NT2/D1 (cell line): Measurements from ENCODE around the gene PIGU.

Source experiments
- DNase-seq: peaks from one replicate; pipeline ENCODE4 v3.0.0-alpha.2; 2011; ENCODE audit warnings: low read depth, low spot score
- H3K27me3 ChIP-seq: 2 replicates; pipeline ENCODE4 v1.6.0; 2011; ENCODE audit warnings: mild to moderate bottlenecking; ENCODE audit not compliant: insufficient read length, insufficient read depth
- H3K36me3 ChIP-seq: 2 replicates; pipeline ENCODE4 v1.6.1; 2011; ENCODE audit warnings: mild to moderate bottlenecking, low read length, mixed read lengths; ENCODE audit not compliant: insufficient read depth, insufficient read length
- H3K4me1 ChIP-seq: 2 replicates; pipeline ENCODE4 v1.5.1; 2011; ENCODE audit not compliant: insufficient read depth, insufficient read length
- H3K4me3 ChIP-seq: 2 replicates; pipeline ENCODE4 v1.5.1; 2011; ENCODE audit warnings: low read depth; ENCODE audit not compliant: insufficient read length
- H3K9ac ChIP-seq: 2 replicates; pipeline ENCODE4 v1.6.0; 2011; ENCODE audit warnings: low read depth; ENCODE audit not compliant: insufficient read length
- H3K9me3 ChIP-seq: 2 replicates; pipeline ENCODE4 v1.5.1; 2011; ENCODE audit warnings: mild to moderate bottlenecking, low read length; ENCODE audit not compliant: insufficient read depth
- SUZ12 ChIP-seq: IDR thresholded peaks from 2 replicates; pipeline ENCODE4 v1.6.1; 2011; ENCODE audit not compliant: insufficient read length, insufficient read depth; ENCODE audit errors: extremely low read depth
- YY1 ChIP-seq: IDR thresholded peaks from 2 replicates; pipeline ENCODE4 v1.6.1; 2011; ENCODE audit not compliant: insufficient read length, insufficient read depth
- ZNF274 ChIP-seq: IDR thresholded peaks from 2 replicates; pipeline ENCODE4 v1.6.1; 2011; ENCODE audit warnings: mild to moderate bottlenecking, low read depth, low read length

PIGU gene

GRCh38 chr20:34543463-34544056 lies 133.3 kb downstream of the PIGU start:
- Histone ChIP-seq H3K4me3 (no peak overlapping the region), H3K9me3 (no peaks in the 10 kb centered on the region), H3K9ac (no peak overlapping the region), H3K4me1 (peaks cover 13% of the 10 kb centered on the region), H3K36me3 (peaks cover 38% of the 10 kb centered on the region), H3K27me3 (no peaks in the 10 kb centered on the region)
- TF ChIP-seq SUZ12 (no peak), YY1 (no peak), ZNF274 (no peak)
- DNase-seq, result no peak

- no peak for DNase-seq
- Histone ChIP-seq H3K9ac (no peak overlapping the region), H3K36me3 (peaks cover 46% of the 10 kb centered on the region), H3K27me3 (no peaks in the 10 kb centered on the region), H3K4me1 (peaks cover 11% of the 10 kb centered on the region), H3K4me3 (no peak overlapping the region), H3K9me3 (no peaks in the 10 kb centered on the region)
- TF ChIP-seq YY1, result no peak
- TF ChIP-seq ZNF274, result no peak
- no peak for TF ChIP-seq SUZ12
These were observed 134.5 kb downstream of the PIGU start for GRCh38 chr20:34542439-34542838.

- Histone ChIP-seq H3K9ac (no peak overlapping the region), H3K9me3 (no peaks in the 10 kb centered on the region), H3K4me1 (peaks cover 11% of the 10 kb centered on the region), H3K27me3 (no peaks in the 10 kb centered on the region), H3K4me3 (no peak overlapping the region), H3K36me3 (peaks cover 51% of the 10 kb centered on the region)
- DNase-seq, result no peak
- TF ChIP-seq SUZ12 (no peak), YY1 (no peak), ZNF274 (no peak)
These were observed 135.0 kb downstream of the PIGU start for GRCh38 chr20:34541917-34542316.

- Histone ChIP-seq H3K36me3 (peaks cover 55% of the 10 kb centered on the region), H3K4me1 (peaks cover 11% of the 10 kb centered on the region)
- no peak for DNase-seq
These were observed 135.5 kb downstream of the PIGU start for GRCh38 chr20:34541264-34541901.

GRCh38 chr20:34540596-34541263 lies 136.2 kb downstream of the PIGU start:
- H3K27me3 ChIP-seq, result no peaks in the 10 kb centered on the region
- H3K9ac ChIP-seq, result no peak overlapping the region
- H3K4me1 ChIP-seq, result peaks cover 11% of the 10 kb centered on the region
- H3K36me3 ChIP-seq, result peaks cover 60% of the 10 kb centered on the region
- no peak for DNase-seq
- no peaks in the 10 kb centered on the region for H3K9me3 ChIP-seq
- H3K4me3 ChIP-seq, result no peak overlapping the region
- TF ChIP-seq ZNF274 (no peak), YY1 (no peak), SUZ12 (no peak)

More at GRCh38 chr20:34541264-34541901, 135.5 kb downstream of the PIGU start:
- H3K4me3 ChIP-seq, result no peak overlapping the region
- no peaks in the 10 kb centered on the region for H3K9me3 ChIP-seq
- TF ChIP-seq SUZ12 (no peak), YY1 (no peak), ZNF274 (no peak)
- H3K9ac ChIP-seq, result no peak overlapping the region
- no peaks in the 10 kb centered on the region for H3K27me3 ChIP-seq

- TF ChIP-seq ZNF274, result no peak
- no peak for TF ChIP-seq SUZ12
- no peak for TF ChIP-seq YY1
- DNase-seq, result no peak
These were observed 137.1 kb downstream of the PIGU start for GRCh38 chr20:34539756-34540155.

GRCh38 chr20:34538671-34539123 lies 138.2 kb downstream of the PIGU start:
- Histone ChIP-seq H3K36me3 (peaks cover 80% of the 10 kb centered on the region), H3K4me1 (peaks cover 5% of the 10 kb centered on the region), H3K4me3 (no peak overlapping the region), H3K9ac (no peak overlapping the region), H3K9me3 (no peaks in the 10 kb centered on the region), H3K27me3 (no peaks in the 10 kb centered on the region)
- DNase-seq, result no peak
- TF ChIP-seq SUZ12 (no peak), YY1 (no peak), ZNF274 (no peak)

More at GRCh38 chr20:34539756-34540155, 137.1 kb downstream of the PIGU start:
- Histone ChIP-seq H3K9me3 (no peaks in the 10 kb centered on the region), H3K4me1 (peaks cover 11% of the 10 kb centered on the region), H3K9ac (no peak overlapping the region), H3K27me3 (no peaks in the 10 kb centered on the region), H3K4me3 (no peak overlapping the region), H3K36me3 (peaks cover 70% of the 10 kb centered on the region)
